Esophagus mucosa (tissue), 1 donor: ENCODE measurements around the gene PLCH2. TPM values are rescaled to one million over a fixed set of nuclear protein-coding genes. Genes with fewer than 3 reads are reported as not detected.

Experiments used
- ATAC-seq: fragments of 200-7000 bp; cut with Tn5 transposase; one replicate; pipeline ENCODE4 v1.9.1; 2020
- total RNA-seq: library from RNA; stranded (reverse); gene quantifications from one replicate; pipeline ENCODE4 v1.2.4, GENCODE V29; 2023
- donor health status: DM: yes; HTN: yes; CAD: no.

PLCH2 gene
- total RNA-seq, 1 donor from 2014 or later = 21.0 TPM

DNA sequence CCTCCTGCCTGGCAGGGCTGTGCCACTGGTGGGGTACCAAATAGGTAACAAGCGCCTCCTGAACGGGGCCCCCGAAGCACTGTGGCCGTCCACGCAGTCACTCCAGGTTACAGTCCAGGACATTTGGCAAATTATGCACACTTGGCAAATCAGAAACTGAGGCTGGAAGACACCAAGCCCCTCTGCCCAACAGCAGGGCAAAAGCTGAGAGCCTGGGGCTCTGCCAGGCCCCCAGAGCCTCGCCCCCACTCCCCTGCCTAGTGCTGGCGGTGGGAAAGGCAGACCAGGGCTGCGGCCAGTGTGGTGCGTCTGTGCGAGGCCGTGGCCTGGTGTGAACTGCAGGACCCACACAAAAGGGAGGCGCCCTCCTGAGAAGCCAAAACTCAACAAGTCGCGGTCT, 40.9 kb downstream of the PLCH2 start:
- no peak for ATAC-seq

GRCh38 chr1:2517966-2518365, 41.9 kb downstream of the PLCH2 start:
- ATAC-seq = no peak

GRCh38 chr1:2518528-2518927, 42.4 kb downstream of the PLCH2 start:
- ATAC-seq = no peak

- no peak for ATAC-seq
These were observed 43.1 kb downstream of the PLCH2 start for GRCh38 chr1:2519029-2519685.

- no peak for ATAC-seq
These were observed 43.6 kb downstream of the PLCH2 start for GRCh38 chr1:2519729-2520128.

DNA sequence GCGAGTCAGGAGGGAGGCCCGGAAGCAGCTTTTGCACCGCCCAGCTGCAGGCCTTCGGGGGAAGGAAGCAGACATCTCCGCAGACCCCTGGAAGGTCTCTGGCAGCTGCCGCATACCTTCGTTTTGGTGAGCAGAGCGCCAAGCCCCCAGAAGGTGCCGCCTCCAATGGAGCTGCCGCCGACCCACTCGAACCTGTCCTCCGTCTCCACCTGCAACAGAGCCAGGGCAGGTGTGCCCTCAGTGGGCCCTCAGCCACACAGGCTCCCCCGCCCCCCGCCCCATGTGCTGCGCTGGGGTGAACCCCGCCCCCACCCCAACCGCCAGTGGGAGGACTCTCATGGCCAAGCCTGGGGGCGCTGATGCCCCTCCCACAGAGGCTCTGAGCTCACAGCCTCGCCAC, 44.1 kb downstream of the PLCH2 start:
- no peak for ATAC-seq

GRCh38 chr1:2520806-2521205, 44.7 kb downstream of the PLCH2 start:
- no peak for ATAC-seq

GRCh38 chr1:2522230-2522629, 46.1 kb downstream of the PLCH2 start:
- ATAC-seq = no peak

- no peak for ATAC-seq
These were observed 47.3 kb downstream of the PLCH2 start for GRCh38 chr1:2523191-2523890.

- no peak for ATAC-seq
These were observed 48.0 kb downstream of the PLCH2 start for GRCh38 chr1:2523891-2524609.

- no peak for ATAC-seq
These were observed 49.5 kb downstream of the PLCH2 start for GRCh38 chr1:2525572-2525919.

- peak; percentile 84 for ATAC-seq
These were observed 50.1 kb downstream of the PLCH2 start, which contains the start of gene PANK4 for GRCh38 chr1:2525920-2526823. TSS of gene PANK4 (minus strand) at chr1:2526596. CDS start at chr1:2526587, 9 bp downstream.

DNA sequence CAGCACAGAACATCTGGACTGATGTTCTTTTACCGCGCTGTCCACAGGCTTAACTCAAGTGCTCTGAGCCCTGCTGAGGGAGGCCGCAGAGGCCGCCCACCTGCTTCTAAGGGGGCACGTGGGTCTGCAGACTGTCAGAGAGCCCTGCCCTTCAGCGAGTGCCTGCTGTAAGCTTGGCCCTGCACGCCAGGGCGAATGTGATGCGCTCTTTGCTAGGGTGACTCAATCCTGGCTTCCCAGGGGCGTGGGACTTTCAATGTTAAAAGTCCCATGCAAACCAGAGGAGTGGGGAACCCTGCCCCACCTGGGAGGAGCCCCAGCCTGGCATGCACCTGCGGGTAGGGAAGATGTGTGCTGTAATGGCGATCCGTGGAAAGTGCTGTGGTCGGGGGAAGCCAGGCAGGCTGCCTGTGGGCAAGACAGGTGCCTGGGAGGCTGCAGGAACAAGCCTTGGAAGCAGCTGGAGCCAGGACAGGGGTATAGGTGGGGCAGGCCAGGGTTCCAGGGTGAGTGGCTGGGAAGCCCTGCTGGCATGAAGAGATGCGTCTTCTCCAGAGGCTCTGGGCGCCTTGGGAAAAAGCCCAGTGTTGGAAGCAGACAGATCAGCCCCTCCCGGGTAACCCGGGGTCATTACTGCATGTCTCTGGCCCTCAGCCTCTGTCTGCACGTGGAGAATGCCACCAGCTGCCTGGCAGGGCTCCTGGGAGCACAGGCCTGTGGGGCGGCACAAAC, 50.9 kb downstream of the PLCH2 start:
- ATAC-seq = peak; percentile 67

DNA sequence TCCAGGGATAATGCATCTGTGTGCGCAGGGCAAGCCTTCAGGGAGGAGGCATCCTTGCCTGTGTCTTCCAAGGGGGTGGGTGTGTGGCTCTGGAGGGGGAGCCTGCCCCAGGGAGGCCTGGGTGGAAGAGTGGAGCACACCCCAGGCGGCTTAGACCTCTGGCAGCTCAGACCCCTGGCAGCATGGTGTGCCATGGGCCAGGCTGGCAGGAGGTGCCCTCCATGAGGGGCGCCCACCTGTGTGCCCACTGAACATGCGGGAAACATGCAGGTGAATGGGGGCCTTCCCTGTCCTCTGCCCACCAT, 51.4 kb downstream of the PLCH2 start:
- no peak for ATAC-seq

DNA sequence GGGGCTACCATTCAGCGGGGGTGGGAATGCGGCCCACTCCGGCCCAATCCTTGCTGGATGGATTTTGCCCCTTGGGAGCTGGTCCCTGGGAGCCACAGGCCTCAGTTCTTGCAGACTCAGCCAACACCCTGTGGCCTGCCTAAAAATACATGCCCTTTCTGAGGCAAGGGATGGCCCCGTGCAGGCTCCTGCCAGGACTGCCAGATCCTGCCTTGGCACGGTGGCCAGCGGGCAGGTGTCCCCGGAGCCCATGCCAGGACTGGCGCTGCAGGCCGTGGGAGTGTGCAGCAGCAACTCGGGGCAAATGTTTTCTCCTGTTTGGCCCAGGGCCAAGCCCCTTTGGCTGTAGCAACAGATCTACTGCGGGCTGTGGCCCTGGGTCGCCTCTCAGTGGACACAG, 51.9 kb downstream of the PLCH2 start:
- ATAC-seq = no peak

GRCh38 chr1:2528611-2528965, 52.5 kb downstream of the PLCH2 start:
- no peak for ATAC-seq

- no peak for ATAC-seq
These were observed 53.1 kb downstream of the PLCH2 start for GRCh38 chr1:2528966-2529783.

- ATAC-seq = no peak
These were observed 53.9 kb downstream of the PLCH2 start, which contains the start of gene HES5 for GRCh38 chr1:2529784-2530512. TSS of gene HES5 (minus strand) at chr1:2530263. CDS start at chr1:2530164, 99 bp downstream.

DNA sequence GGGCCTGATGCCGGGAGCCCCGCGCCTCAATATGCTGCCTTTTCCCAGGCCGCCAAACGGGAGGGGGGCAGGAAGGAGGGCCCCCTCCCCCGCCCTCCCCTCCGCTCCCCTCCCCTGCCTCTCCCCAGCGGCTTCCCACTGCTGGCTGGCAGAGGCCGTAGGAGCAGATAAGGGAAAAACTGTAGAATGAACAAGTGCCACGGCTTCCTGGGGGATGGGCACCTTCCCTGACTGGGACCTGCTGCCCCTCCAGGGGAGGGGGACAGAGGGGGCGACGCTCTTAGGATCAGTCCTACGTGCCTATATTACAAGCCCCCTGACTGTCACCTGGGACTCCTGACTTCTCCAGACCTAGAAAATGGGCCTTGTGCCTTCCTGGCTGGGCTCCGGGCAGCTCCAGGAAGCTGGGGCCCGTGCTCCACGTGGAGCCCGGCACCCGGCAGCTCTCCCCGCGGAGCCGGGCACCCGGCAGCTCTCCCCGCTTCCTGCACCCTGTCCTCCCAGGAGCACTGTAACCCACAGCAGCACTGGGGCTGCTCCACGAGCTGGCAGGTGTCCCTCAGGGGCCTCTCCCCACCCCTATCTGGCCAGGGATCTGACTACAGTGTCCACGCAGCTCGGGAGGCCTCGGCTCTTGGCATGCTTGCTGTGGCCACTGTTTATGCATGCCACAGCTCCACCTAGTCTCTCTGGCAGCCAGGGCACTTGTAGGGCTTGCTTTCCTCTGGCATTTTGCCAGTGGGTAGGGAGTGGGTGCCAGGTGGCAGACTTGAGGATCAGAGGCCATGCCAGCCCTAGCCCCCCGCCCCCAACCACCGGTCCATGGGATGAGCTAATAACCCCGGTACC, 54.6 kb downstream of the PLCH2 start:
- no peak for ATAC-seq
